ENCODE results near the gene FHL2.

Gene FHL2

DNA sequence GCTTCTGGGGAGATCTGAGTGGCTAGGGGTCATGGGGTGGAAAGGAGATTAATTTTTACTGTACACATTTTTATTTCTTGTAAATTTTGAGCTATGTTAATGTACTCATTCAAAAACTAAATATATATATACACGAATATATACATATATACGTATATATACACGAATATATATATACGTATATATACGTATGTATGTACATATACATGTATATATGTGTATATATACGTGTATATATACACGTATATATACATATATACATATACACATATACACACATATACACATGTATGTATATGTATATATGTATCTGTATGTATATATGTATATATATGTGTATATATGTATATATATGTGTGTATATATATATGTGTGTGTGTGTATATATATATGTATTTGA lies 3.0 kb upstream of the FHL2 start:
- no peak overlapping the region for H3K4me3 Mint-ChIP-seq
- H3K9me3 Mint-ChIP-seq: no peaks in the 10 kb centered on the region
- TF ChIP-seq, protein P1, sequence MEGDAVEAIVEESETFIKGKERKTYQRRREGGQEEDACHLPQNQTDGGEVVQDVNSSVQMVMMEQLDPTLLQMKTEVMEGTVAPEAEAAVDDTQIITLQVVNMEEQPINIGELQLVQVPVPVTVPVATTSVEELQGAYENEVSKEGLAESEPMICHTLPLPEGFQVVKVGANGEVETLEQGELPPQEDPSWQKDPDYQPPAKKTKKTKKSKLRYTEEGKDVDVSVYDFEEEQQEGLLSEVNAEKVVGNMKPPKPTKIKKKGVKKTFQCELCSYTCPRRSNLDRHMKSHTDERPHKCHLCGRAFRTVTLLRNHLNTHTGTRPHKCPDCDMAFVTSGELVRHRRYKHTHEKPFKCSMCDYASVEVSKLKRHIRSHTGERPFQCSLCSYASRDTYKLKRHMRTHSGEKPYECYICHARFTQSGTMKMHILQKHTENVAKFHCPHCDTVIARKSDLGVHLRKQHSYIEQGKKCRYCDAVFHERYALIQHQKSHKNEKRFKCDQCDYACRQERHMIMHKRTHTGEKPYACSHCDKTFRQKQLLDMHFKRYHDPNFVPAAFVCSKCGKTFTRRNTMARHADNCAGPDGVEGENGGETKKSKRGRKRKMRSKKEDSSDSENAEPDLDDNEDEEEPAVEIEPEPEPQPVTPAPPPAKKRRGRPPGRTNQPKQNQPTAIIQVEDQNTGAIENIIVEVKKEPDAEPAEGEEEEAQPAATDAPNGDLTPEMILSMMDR (IDR thresholded peaks at IDR 0.05; ENCODE audit: unreplicated experiment in 3 of 3): no peak
- H3K4me1 Mint-ChIP-seq: peaks cover 46% of the 10 kb centered on the region
- peaks cover 4% of the 10 kb centered on the region for H3K27me3 Mint-ChIP-seq (ENCODE audit: low read depth)
- no peaks in the 10 kb centered on the region for H3K36me3 Mint-ChIP-seq (ENCODE audit: low read depth)
- H3K27ac Mint-ChIP-seq: peak overlapping the region in 1 of 3 experiments; percentile 1

DNA sequence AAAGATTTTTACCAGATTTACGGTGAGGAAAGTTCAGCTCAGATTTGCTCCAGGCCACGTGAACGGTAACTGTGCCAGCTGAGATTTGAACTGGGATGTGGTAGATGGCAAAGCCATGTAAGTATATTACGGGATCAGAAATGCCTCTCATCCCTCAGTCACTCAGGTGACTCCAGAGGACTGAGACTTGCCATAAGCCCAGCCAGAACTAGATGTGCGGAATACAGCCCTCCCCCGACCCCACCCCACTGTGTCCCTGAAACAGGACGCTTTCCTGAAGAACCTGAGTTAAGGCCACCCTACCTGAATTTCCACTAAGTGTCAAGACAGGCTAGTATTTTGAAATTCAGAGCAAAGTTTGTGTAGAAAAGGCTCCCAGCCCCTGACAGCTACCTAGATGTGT lies 1.3 kb upstream of the FHL2 start:
- Mint-ChIP-seq H3K9me3 (no peaks in the 10 kb centered on the region), H3K27me3 (ENCODE audit: low read depth) (peaks cover 10% of the 10 kb centered on the region), H3K27ac (peak overlapping the region in 2 of 3 experiments; percentile 0 to 73), H3K4me1 (peaks cover 50% of the 10 kb centered on the region), H3K36me3 (ENCODE audit: low read depth) (peaks cover 9% of the 10 kb centered on the region), H3K4me3 (peak overlapping the region; percentile 54 to 82 (median 78))
- TF ChIP-seq, protein P1 (IDR thresholded peaks at IDR 0.05; ENCODE audit: unreplicated experiment in 3 of 3): no peak

DNA sequence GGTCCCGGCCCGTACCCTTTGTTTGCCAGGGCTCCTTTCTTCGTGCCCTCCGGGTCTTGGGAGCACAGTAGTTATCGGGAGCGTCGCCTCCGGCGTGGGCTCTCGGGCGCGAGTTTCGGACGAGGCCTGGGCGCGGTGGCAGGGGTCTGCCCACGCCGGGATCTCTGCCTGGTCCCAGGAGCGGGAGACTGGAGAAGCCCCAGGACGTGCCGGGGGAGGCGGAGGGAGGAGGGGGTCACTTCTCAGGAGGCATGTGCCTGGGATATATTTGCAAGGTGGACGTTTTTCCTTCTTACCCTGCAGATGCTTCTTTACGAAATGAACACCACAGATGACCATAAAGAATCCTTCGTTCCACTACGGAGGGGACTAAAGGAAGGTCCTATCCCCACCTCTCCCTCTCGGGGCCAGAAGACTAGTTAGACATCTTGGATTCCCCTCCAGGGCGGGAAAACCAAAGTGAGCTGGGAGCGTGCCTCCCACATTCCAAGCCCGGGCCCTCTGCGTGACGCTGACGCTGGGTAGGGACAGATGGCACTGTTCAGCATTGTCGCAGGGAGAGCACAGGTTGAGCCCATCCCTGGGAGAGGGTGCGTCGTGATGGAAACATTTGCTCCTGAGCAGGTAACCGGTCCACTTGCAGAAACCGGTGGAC lies 483 bp upstream of the FHL2 start:
- Mint-ChIP-seq H3K4me3 (peak overlapping the region; percentile 78 to 94 (median 82)), H3K27me3 (ENCODE audit: low read depth) (peaks cover 10% of the 10 kb centered on the region), H3K27ac (peak overlapping the region in 2 of 3 experiments; percentile 0 to 73), H3K4me1 (peaks cover 50% of the 10 kb centered on the region), H3K9me3 (no peaks in the 10 kb centered on the region), H3K36me3 (ENCODE audit: low read depth) (peaks cover 12% of the 10 kb centered on the region)
- TF ChIP-seq, protein P1 (IDR thresholded peaks at IDR 0.05; ENCODE audit: unreplicated experiment in 3 of 3): peak in 1 of 3 experiments; percentile 1

DNA sequence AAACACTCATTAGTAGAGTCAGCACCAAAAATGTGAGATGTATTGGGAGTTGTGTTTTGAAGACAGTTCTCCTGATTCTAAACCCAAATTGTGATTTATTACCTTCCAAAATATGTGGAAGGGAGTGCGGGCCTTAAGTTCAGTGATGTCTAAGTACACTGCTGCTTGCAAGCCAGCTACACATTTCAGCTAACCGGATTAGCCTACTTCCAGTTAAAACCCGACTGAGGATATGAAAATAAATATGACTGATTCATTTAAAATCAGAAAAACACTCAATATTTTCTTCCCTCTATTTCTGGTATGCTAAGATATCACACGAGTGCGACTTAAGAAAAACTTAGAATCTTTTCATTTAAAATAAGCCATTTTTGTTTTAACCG lies 907 bp downstream of the FHL2 start:
- H3K4me3 Mint-ChIP-seq: peak overlapping the region; percentile 94 to 96 (median 95)

DNA sequence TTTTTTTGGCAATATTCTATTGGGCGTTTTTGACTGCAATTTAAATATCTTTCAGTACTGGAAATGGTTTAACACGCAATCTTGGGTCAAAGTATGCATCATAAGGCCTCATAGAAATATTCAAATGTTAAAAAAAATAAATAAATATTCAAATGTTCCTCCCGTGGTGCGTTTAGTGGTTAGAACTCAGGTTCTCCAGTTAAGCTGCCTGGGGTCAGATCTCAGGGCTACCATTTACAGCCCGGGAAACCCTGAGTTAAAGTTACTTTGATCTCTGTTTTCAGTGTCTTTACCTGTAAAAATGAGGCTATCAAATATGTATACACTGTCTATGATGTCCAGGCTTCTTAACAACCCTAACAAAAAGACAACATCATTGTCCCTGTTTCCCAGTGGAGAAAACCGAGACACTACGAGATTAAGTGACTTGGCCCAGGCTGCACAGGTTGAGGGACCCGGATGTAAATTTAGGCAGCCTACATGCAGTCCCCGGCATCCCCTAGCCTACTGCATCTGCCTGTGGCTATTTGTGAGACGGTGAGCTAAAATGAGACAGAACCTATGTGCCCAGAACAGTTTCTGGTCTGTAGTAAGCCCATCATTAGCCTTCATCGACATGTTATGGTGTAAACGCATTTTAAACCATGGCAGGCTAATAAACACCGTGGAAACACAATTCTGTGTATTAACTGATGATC lies 1.7 kb downstream of the FHL2 start:
- H3K36me3 Mint-ChIP-seq (ENCODE audit: low read depth): peaks cover 21% of the 10 kb centered on the region
- H3K9me3 Mint-ChIP-seq: no peaks in the 10 kb centered on the region
- peak overlapping the region; percentile 62 to 90 (median 80) for H3K27ac Mint-ChIP-seq
- H3K4me1 Mint-ChIP-seq: peaks cover 54% of the 10 kb centered on the region
- TF ChIP-seq, protein P1 (IDR thresholded peaks at IDR 0.05; ENCODE audit: unreplicated experiment in 3 of 3): no peak
- H3K27me3 Mint-ChIP-seq (ENCODE audit: low read depth): peaks cover 7% of the 10 kb centered on the region
- peak overlapping the region; percentile 94 to 96 (median 95) for H3K4me3 Mint-ChIP-seq

More for the DNA sequence above, 907 bp downstream of the FHL2 start:
- TF ChIP-seq, protein P1 (IDR thresholded peaks at IDR 0.05; ENCODE audit: unreplicated experiment in 3 of 3): no peak
- Mint-ChIP-seq H3K36me3 (ENCODE audit: low read depth) (peaks cover 17% of the 10 kb centered on the region), H3K27ac (peak overlapping the region; percentile 87 to 96 (median 90)), H3K27me3 (ENCODE audit: low read depth) (peaks cover 7% of the 10 kb centered on the region), H3K9me3 (no peaks in the 10 kb centered on the region), H3K4me1 (peaks cover 49% of the 10 kb centered on the region)
